HG03439 (cell line): ENCODE results near the gene CLCC1.
"Not testable (repeated sequence)": the region's sequence is repeated elsewhere in the genome, so short reads cannot be mapped to it uniquely, and the experiment has no call there.

ENCODE experiments used
- ATAC-seq: cut with Tn5 transposase; IDR thresholded peaks from one replicate; pipeline ENCODE4 v1.9.1; 2021; ENCODE audit warnings: mild to moderate bottlenecking, moderate library complexity; ENCODE audit not compliant: unreplicated experiment

Gene CLCC1

GRCh38 chr1:108963052-108963686, at the start of gene CLCC1:
TSS of gene CLCC1 (minus strand) at chr1:108963484. CDS start at chr1:108950437, 13,047 bp downstream.
- peak; percentile 87 for ATAC-seq

GRCh38 chr1:109011335-109011734, 48.1 kb upstream of the CLCC1 start:
- no peak for ATAC-seq

GRCh38 chr1:108996622-108997021, 33.3 kb upstream of the CLCC1 start:
- not testable (repeated sequence) for ATAC-seq

- no peak for ATAC-seq
Observed at GRCh38 chr1:108983114-108983513, 19.8 kb upstream of the CLCC1 start.

- ATAC-seq, result no peak
Observed at GRCh38 chr1:108976658-108977057, 13.4 kb upstream of the CLCC1 start.

- no peak for ATAC-seq
Observed at GRCh38 chr1:108972951-108973350, 9.7 kb upstream of the CLCC1 start.

GRCh38 chr1:108969346-108969745, 6.1 kb upstream of the CLCC1 start:
- ATAC-seq, result no peak

- no peak for ATAC-seq
Observed at GRCh38 chr1:108962681-108963051, 618 bp downstream of the CLCC1 start.

- ATAC-seq, result no peak
Observed at GRCh38 chr1:108961752-108962486, 1.4 kb downstream of the CLCC1 start.

GRCh38 chr1:108961198-108961597, 2.1 kb downstream of the CLCC1 start:
- peak; percentile 52 for ATAC-seq

GRCh38 chr1:108960719-108961118, 2.6 kb downstream of the CLCC1 start:
- ATAC-seq, result no peak

GRCh38 chr1:108957888-108958287, 5.4 kb downstream of the CLCC1 start:
- no peak for ATAC-seq

GRCh38 chr1:108955881-108956280, 7.4 kb downstream of the CLCC1 start:
- no peak for ATAC-seq

GRCh38 chr1:108955111-108955510, 8.2 kb downstream of the CLCC1 start:
- no peak for ATAC-seq

GRCh38 chr1:108953452-108953851, 9.8 kb downstream of the CLCC1 start:
- no peak for ATAC-seq

GRCh38 chr1:108951242-108951641, 12.0 kb downstream of the CLCC1 start:
- no peak for ATAC-seq

- no peak for ATAC-seq
Observed at GRCh38 chr1:108949044-108949443, 14.2 kb downstream of the CLCC1 start.

GRCh38 chr1:108947871-108948525, 15.3 kb downstream of the CLCC1 start:
- no peak for ATAC-seq

- ATAC-seq, result no peak
Observed at GRCh38 chr1:108936170-108936569, 27.1 kb downstream of the CLCC1 start.

GRCh38 chr1:108933944-108934343, 29.3 kb downstream of the CLCC1 start:
- no peak for ATAC-seq

GRCh38 chr1:108927565-108927964, 35.7 kb downstream of the CLCC1 start:
- ATAC-seq, result not testable (repeated sequence)

- no peak for ATAC-seq
Observed at GRCh38 chr1:108925920-108926319, 37.4 kb downstream of the CLCC1 start.
